WTC11 (cell line): ENCODE data around the gene PADI1.

Source experiments
- CREB1 ChIP-seq: sonication (generic); formaldehyde crosslinking; IDR thresholded peaks from 2 replicates; pipeline ENCODE4 v1.8.0; 2023; ENCODE audit warnings: mild to moderate bottlenecking, missing genetic modification reagents
- CTCF ChIP-seq: fragments of 200-600 bp; IDR thresholded peaks from 2 replicates; pipeline ENCODE4 v1.8.0; 2022; ENCODE audit warnings: antibody characterized with exemption
- FOXP1 ChIP-seq: sonication (generic); formaldehyde crosslinking; IDR thresholded peaks from 2 replicates; pipeline ENCODE4 v1.8.0; 2022; ENCODE audit warnings: missing genetic modification reagents, mild to moderate bottlenecking, moderate library complexity, borderline replicate concordance
- MYBL2 ChIP-seq: sonication (generic); formaldehyde crosslinking; IDR thresholded peaks from 2 replicates; pipeline ENCODE4 v1.8.1; 2023; ENCODE audit warnings: mild to moderate bottlenecking, moderate library complexity, missing genetic modification reagents

DNA sequence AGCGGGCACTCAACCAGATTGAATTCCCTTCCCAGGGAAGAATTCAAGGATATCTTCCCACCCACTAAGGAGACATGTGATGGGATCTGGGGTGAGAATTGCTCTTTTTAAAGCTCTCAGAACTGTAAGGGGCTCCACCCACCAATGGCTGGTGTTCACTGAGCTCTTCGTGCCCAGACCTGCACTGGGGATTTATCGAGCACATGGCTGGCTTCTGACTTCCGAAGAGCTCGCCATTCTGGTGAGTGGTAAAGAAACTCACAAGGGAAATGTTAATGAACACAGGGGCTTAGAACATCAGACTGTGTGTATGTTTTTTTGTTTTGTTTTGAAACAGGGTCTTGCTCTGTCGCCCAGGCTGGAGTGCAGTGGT is 53.8 kb downstream of the PADI1 start:
- TF ChIP-seq CTCF: no peak
- TF ChIP-seq MYBL2: no peak
- TF ChIP-seq CREB1 (CRISPR knock-in tag): no peak
- no peak for TF ChIP-seq FOXP1
